ENCODE results near the gene ETFB.

GRCh38 chr19:51346742-51347141 is 19.4 kb downstream of the ETFB start:
- TF ChIP-seq ATF2 (CRISPR knock-in tag; IDR thresholded peaks at IDR 0.05): no peak
- TF ChIP-seq USF2 (CRISPR knock-in tag; IDR thresholded peaks at IDR 0.05): no peak
- no peak for TF ChIP-seq MAX (CRISPR knock-in tag; IDR thresholded peaks at IDR 0.05)
- TF ChIP-seq CTCF (IDR thresholded peaks at IDR 0.05 in 2 of 3, conservative IDR thresholded peaks at IDR 0.05 in 1 of 3; ENCODE audit: insufficient read depth in 2 of 3, low read depth in 1 of 3, low read length in 3 of 3): no peak
- TF ChIP-seq SNAPC5 (CRISPR knock-in tag; IDR thresholded peaks at IDR 0.05): no peak
- TF ChIP-seq ETV6 (IDR thresholded peaks at IDR 0.05; ENCODE audit: borderline replicate concordance in 1 of 2, low read depth in 2 of 2, low read length in 1 of 2): no peak
- TF ChIP-seq ETV6 (CRISPR knock-in tag; IDR thresholded peaks at IDR 0.05; ENCODE audit: borderline replicate concordance): no peak
- TF ChIP-seq FOXA1 (IDR thresholded peaks at IDR 0.05; ENCODE audit: borderline replicate concordance): no peak
- no peak for TF ChIP-seq BHLHE40 (IDR thresholded peaks at IDR 0.05; ENCODE audit: low read length)
- TF ChIP-seq ZNF431 (CRISPR knock-in tag; IDR thresholded peaks at IDR 0.05): no peak
- no peak for TF ChIP-seq ARNT (IDR thresholded peaks at IDR 0.05)
- no peak for TF ChIP-seq YY1 (IDR thresholded peaks at IDR 0.05; ENCODE audit: borderline replicate concordance in 1 of 3, control insufficient read depth in 1 of 3, extremely low read depth in 1 of 3, insufficient read depth in 3 of 3, insufficient read length in 1 of 3, insufficient replicate concordance in 2 of 3, low read depth in 1 of 3, low read length in 2 of 3)

Measured in K562 (cell line).